ENCODE results near the gene GSTA2.
"Not testable (repeated sequence)": the region's sequence is repeated elsewhere in the genome, so short reads cannot be mapped to it uniquely, and the experiment has no call there.

GSTA2 gene

GRCh38 chr6:52763322-52763916, at the start of gene GSTA2:
TSS of gene GSTA2 (minus strand) at chr6:52763475. CDS start at chr6:52757947, 5,528 bp downstream.
- in situ Hi-C loops (cut with MboI; ENCODE audit: low sequenced_read_pairs) = not testable (repeated sequence)

DNA sequence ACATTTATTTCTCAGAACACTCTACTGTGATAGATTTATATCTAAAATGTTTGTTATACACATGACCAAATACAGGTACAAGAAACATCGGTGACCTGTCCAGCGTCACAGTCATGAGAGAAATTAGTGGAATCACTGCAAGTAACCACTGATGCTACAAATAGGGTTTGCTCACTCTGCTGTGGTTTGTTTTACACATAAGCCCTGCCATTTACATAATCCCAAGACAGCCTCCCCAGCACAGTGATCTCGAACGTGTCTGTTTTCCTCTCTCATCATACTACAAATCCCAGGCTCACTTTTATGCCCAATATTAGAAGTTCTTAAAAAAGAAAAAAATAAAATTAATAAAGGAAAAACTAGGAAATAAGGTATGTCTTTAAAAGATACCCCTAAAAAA, 46.5 kb upstream of the GSTA2 start:
- in situ Hi-C loops (cut with MboI; ENCODE audit: low sequenced_read_pairs) = not testable (repeated sequence)

GRCh38 chr6:52808660-52809059, 45.4 kb upstream of the GSTA2 start:
- in situ Hi-C loops (cut with MboI; ENCODE audit: low sequenced_read_pairs) = no loop called here

GRCh38 chr6:52803668-52804255, 40.5 kb upstream of the GSTA2 start, which contains the start of gene GSTA1:
TSS of gene GSTA1 (minus strand) at chr6:52803816. CDS start at chr6:52799267, 4,549 bp downstream.
- in situ Hi-C loops (cut with MboI; ENCODE audit: low sequenced_read_pairs) = not testable (repeated sequence)

DNA sequence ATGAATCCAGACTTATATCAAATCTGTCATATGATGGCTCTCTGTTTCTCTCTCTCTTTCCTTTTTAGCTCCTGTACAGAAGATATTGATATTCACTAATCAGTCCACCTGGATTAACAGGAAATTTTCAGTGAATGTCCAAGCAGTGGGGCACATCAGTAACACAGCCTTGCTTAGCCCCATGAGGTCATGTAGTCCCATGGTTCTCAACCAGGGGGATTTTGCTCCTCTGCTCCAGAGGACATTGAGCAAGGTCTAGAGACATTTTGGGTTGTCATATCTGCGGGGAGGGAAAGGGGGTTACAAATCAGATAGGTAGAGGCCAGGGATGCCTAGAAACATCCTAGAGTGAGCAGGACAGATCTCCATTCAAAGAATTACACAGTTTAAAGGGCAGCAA, 39.5 kb upstream of the GSTA2 start:
- in situ Hi-C loops (cut with MboI; ENCODE audit: low sequenced_read_pairs) = no loop called here

- in situ Hi-C loops (cut with MboI; ENCODE audit: low sequenced_read_pairs) = no loop called here
Measured at GRCh38 chr6:52801188-52801841, 38.0 kb upstream of the GSTA2 start.

DNA sequence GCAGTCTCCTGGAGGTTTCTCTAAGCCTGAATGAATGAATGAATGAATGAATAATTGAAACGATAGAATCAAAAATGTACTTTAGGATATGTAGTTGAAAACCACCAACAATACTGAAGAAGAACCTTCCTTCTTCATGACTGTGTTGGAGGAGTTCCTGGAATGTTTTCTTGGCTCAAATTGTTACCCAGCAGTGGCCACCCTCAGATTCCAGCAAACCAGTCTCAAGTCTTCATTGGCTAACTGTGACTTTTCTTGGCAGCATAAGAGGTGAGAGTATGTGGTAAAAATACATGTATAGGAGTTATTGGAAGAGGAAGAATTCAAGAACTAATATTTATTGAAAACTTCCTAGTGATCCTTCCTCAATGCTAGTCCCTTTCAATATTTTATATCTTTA, 36.0 kb upstream of the GSTA2 start:
- in situ Hi-C loops (cut with MboI; ENCODE audit: low sequenced_read_pairs) = not testable (repeated sequence)

DNA sequence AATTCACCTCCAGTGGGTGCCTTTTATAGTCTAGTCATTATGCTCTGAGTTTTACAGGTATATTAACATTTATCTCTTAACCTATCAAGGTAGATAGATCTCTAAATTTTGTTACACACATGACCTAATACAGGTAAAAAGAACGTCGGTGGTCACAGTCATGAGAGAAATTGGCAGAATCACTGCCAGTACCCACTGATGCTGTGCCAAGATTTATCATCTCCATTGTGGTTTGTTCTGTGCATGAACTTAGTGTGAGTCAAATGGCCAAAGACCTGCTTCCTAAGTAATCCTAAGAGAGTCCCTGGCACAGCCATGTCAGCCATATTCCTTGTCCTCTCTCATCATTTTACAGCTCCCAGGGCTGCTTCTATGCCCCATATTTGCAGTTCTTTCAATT, 31.1 kb upstream of the GSTA2 start:
- in situ Hi-C loops (cut with MboI; ENCODE audit: low sequenced_read_pairs) = not testable (repeated sequence)

DNA sequence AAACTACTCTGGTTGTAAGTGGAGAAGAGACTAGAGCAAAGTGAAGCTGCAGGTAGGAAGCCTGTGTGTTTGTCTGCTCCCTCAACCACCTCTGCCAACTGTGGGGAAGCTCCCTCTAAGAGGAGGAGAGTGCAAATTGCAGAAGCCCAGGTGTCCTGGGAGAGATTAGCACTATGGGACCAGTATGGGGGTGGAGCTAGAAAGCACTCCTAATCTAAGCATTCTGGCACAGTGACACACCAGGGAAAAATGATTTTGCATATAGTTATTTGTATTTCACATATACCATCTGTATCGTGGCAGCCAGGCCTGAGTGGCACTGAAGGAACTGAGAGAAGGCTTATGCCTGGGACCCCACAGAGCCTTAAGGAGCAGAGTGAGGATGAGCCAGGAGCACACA, 27.6 kb upstream of the GSTA2 start:
- in situ Hi-C loops (cut with MboI; ENCODE audit: low sequenced_read_pairs) = no loop called here

DNA sequence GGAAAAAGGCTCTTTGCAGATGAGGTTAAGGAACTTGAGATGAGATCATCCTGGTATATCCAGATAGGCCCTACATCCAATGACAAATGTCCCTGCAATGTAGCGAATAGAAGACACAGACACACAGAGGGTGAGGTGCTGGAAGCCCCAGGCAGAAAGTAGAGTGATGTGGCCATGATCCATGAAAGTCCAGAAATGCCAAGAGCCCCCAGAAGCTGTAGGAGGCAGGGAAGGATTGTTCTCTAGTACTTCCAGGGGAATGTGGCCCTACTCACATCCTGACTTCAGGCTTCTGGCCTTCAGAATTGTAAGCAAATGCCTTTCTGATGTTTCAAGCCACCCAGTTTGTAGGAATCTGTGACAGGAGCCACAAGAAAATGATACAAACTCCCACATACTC, 26.4 kb upstream of the GSTA2 start:
- in situ Hi-C loops (cut with MboI; ENCODE audit: low sequenced_read_pairs) = loop anchor here (5.0 kb wide), 1 partner anchor 38 kb away; no protein-coding TSS in a partner anchor

DNA sequence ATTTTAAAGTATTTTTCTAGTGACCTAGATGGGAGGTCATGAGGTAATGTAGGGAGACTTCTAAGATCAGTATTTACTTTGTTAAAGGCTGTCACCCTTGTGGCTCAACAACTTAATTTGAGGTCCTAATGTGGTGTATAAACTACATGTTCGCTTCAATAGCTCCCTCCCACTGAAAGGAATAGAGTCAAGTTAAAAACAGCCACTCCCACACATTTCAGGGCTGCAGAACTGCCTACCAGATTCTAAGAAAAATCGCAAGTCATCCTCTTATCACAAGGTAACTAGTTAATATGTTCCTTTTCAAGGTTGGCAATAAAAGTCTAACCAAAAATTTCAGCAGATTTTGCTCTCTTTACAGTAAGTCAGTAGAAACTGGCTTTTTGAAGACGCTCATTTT, 25.2 kb upstream of the GSTA2 start:
- in situ Hi-C loops (cut with MboI; ENCODE audit: low sequenced_read_pairs) = loop anchor here (5.0 kb wide), 1 partner anchor 39 kb away; no protein-coding TSS in a partner anchor

- in situ Hi-C loops (cut with MboI; ENCODE audit: low sequenced_read_pairs) = loop anchor here (5.0 kb wide), 1 partner anchor 39 kb away; no protein-coding TSS in a partner anchor
Measured at GRCh38 chr6:52787917-52788316, 24.6 kb upstream of the GSTA2 start.

DNA sequence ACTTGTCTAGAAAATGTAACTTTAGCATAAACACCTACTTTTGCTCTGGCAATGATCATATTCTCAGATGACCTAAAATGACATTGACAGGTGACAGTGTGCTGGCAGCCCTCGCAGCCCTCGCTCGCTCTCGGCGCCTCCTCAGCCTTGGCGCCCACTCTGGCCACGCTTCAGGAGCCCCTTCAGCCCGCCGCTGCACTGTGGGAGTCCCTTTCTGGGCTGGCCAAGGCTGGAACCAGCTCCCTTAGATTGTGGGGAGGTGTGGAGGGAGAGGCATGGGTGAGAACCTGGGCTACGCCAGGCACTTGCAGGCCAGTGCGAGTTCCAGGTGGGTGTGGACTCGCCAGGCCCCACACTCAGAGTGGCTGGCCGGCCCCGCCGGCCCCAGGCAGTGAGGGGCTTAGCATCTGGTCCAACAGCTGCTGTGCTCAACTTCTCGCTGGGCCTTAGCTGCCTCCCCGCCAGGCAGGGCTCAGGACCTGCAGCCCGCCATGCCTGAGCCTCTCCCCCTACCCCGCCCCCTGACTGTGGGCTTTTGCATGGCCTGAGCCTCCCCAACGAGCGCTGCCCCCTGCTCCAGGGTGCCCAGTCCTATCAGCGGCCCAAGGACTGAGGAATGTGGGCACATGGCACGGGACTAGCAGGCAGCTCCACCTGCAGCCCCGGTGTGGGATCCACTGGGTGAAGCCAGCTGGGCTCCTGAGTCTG, 23.1 kb upstream of the GSTA2 start:
- in situ Hi-C loops (cut with MboI; ENCODE audit: low sequenced_read_pairs) = loop anchor here (5.0 kb wide), 1 partner anchor 41 kb away; no protein-coding TSS in a partner anchor

DNA sequence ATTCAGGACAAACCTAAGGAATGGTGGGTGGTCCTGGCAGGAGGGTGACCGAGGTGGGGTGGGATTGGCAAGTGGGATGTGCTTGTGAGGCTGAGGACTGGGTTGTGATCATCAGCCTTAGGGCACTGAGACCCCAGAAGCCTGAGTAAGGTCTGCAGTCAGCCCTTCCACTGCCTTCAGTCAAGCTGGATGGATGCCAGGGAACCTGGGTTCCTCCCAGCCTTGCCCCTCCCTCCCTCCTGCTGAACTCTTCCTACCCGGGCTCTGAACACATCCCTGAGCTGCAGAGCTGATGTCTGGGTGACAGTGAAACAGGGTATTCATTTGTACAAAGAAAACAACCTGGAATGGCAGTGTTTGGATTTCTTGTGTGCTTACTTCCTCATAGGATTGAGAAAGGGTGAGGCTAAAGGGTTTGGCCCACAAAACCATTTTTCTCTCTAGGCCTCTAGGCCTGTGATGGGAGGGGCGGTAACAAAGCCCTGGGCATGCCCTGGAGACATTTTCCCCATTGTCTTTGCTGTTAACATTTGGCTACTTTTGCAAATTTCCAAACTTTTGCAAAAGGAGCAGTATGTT, 19.5 kb upstream of the GSTA2 start:
- in situ Hi-C loops (cut with MboI; ENCODE audit: low sequenced_read_pairs) = not testable (repeated sequence)

- in situ Hi-C loops (cut with MboI; ENCODE audit: low sequenced_read_pairs) = not testable (repeated sequence)
Measured at GRCh38 chr6:52782209-52782608, 18.9 kb upstream of the GSTA2 start.

- in situ Hi-C loops (cut with MboI; ENCODE audit: low sequenced_read_pairs) = no loop called here
Measured at GRCh38 chr6:52779237-52779636, 16.0 kb upstream of the GSTA2 start.

GRCh38 chr6:52776711-52777351, 13.6 kb upstream of the GSTA2 start:
- in situ Hi-C loops (cut with MboI; ENCODE audit: low sequenced_read_pairs) = not testable (repeated sequence)

- in situ Hi-C loops (cut with MboI; ENCODE audit: low sequenced_read_pairs) = not testable (repeated sequence)
Measured at GRCh38 chr6:52769399-52769798, 6.1 kb upstream of the GSTA2 start.

DNA sequence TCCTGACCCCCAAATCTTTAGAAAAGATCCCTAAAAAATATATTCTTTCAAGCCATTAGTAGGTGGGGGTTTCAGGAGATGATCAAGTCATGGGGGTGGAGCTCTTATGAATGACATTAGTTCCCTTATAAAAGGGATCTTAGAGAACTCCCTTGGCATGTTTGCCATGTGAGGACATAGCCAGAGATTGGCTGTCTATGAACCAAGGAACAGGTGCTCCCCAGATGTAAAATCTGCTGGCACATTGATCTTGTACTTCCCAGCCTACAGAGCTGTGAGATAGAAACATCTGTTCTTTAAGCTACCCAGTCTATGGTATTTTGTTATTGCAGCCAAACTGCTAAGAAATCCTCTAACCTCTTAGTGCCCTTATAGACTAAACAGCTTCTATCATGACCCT, 4.4 kb upstream of the GSTA2 start:
- in situ Hi-C loops (cut with MboI; ENCODE audit: low sequenced_read_pairs) = not testable (repeated sequence)

- in situ Hi-C loops (cut with MboI; ENCODE audit: low sequenced_read_pairs) = not testable (repeated sequence)
Measured at GRCh38 chr6:52761673-52762491, 1.4 kb downstream of the GSTA2 start.
